ENCODE results near the gene ANKRD23. TPM values are rescaled to one million over a fixed set of nuclear protein-coding genes. Genes with fewer than 3 reads are reported as not detected.

The ANKRD23 gene
- total RNA-seq, 1 donor = 2.3 TPM

GRCh38 chr2:96819876-96820511 is 23.8 kb downstream of the ANKRD23 start:
- no peak overlapping the region for H3K4me3 ChIP-seq (ENCODE audit: low read depth, low read length)
- no peak for DNase-seq (ENCODE audit: low read depth)
- no peak for TF ChIP-seq CTCF (IDR thresholded peaks at IDR 0.05; ENCODE audit: insufficient read depth, low read length)

GRCh38 chr2:96819128-96819875 is 24.5 kb downstream of the ANKRD23 start:
- no peak overlapping the region for H3K4me3 ChIP-seq (ENCODE audit: low read depth, low read length)
- TF ChIP-seq CTCF (IDR thresholded peaks at IDR 0.05; ENCODE audit: insufficient read depth, low read length) = no peak

GRCh38 chr2:96817882-96818281 is 25.9 kb downstream of the ANKRD23 start:
- TF ChIP-seq CTCF (IDR thresholded peaks at IDR 0.05; ENCODE audit: insufficient read depth, low read length) = no peak
- no peak overlapping the region for H3K4me3 ChIP-seq (ENCODE audit: low read depth, low read length)

More at GRCh38 chr2:96819128-96819875, 24.5 kb downstream of the ANKRD23 start:
- DNase-seq (ENCODE audit: low read depth) = no peak

GRCh38 chr2:96816836-96817702 is 26.8 kb downstream of the ANKRD23 start:
- H3K4me3 ChIP-seq (ENCODE audit: low read depth, low read length) = peak overlapping the region; percentile 71
- DNase-seq (ENCODE audit: low read depth) = peak; percentile 16
- no peak for TF ChIP-seq CTCF (IDR thresholded peaks at IDR 0.05; ENCODE audit: insufficient read depth, low read length)

More at GRCh38 chr2:96817882-96818281, 25.9 kb downstream of the ANKRD23 start:
- DNase-seq (ENCODE audit: low read depth) = no peak

GRCh38 chr2:96816127-96816835 is 27.5 kb downstream of the ANKRD23 start, which contains the start of gene CNNM3:
Gene CNNM3 (plus strand): TSS chr2:96816268. CDS start chr2:96816278, 10 bp downstream.
- peak; percentile 56 for TF ChIP-seq CTCF (IDR thresholded peaks at IDR 0.05; ENCODE audit: insufficient read depth, low read length)
- peak; percentile 84 for DNase-seq (ENCODE audit: low read depth)
- peak within 1 kb of the TSS; percentile 71 for H3K4me3 ChIP-seq (ENCODE audit: low read depth, low read length)
